Retina (tissue), 1 donor: Measurements from ENCODE around the gene COQ10B.
"Not testable (repeated sequence)": the region's sequence is repeated elsewhere in the genome, so short reads cannot be mapped to it uniquely, and the experiment has no call there.

Source experiments
- DNase-seq: peaks from one replicate; pipeline ENCODE4 v3.0.0-alpha.2; 2016

The COQ10B gene

DNA sequence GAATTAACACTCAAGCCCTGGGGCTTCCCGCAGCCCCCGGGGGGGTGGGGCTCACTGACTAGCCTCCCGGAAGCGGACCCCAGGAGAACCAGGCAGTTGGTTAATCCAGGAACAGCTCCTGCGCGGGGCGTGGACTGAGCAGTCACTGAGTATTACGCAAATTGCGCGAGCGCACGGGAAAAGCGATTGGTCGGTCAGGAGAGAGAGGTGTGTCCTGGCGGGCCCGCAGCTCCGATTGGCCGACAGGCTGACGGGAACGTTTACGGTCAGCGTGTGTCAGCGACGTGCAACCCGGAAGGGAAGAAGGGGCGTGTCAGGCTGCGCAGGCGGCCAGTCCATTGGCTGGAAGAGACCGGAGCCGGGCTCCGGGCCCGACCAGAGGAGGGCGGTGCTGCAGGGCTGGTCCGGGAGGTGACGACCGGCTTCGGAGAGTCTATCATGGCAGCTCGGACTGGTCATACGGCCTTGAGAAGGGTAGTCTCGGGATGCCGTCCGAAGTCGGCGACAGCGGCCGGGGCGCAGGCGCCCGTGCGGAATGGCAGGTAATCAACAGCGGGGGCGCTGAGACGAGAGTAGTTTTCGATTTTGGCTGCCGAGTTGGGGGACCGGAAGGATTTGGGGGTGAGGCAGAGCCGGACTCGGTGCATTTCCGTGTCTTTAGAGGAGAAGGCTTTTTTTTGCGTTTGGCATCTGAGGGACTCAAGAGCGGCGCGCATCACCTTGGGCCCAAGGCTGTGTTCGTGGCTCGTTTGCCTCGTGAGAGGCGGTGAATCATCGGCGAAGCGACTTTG is at the start of gene COQ10B:
Gene COQ10B (plus strand): TSS at position 430 of the 791 bp plus-strand sequence. CDS start 9 bp downstream, at position 439.
- peak; percentile 98 for DNase-seq

DNA sequence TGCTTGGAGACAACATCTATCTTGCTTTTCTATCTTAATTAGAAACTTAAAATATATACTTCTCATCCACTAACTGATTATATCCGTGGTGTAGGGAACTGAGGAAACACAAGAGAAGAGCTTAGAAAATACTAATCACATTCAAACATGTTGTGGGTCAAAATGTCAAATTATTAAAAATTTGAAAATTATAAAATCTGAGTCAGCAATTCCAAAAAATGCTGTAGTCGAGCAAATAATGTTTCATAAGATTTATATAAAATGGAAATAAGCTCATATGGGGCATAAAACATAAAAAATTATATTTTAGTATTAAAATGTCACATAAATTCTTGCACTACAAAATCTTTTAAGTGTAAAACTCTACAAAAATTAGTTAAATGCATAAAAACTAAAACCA is 47.8 kb upstream of the COQ10B start:
- no peak for DNase-seq

DNA sequence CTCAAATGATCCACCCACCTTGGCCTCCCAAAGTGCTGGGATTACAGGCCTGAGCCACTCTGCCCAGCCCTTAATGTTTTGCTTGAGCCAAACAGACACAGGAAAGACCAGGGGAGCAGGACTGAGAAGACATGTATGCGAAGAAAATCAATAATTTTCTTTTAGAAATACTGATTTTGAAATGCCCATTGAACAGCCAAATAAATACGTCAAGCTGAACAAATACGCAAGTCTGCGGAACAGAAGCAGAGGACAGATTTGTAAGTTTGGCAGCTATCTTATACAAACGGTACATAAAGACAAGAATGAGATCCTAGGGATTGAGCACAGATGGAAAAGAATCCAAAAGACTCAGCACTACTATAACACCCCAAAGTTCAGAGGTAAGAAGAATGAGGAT is 39.3 kb upstream of the COQ10B start:
- no peak for DNase-seq

DNA sequence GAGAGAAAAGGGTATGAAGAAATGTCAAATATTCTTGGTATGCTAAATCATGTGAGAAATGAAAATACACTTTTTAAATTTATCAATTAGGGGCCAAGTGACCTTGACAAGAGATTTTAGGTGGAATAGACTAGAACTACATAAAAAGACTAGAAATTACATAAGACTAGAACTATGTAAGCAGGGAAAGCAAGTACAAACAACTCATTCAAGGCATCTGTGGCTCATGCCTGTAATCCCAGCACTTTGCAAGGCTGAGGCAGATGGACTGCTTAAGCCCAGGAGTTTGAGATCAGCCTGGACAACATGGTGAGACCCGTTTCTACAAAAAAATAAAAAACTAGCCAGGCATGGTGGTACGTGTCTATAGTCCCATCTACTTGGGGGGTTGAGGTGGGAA is 38.8 kb upstream of the COQ10B start:
- no peak for DNase-seq

DNA sequence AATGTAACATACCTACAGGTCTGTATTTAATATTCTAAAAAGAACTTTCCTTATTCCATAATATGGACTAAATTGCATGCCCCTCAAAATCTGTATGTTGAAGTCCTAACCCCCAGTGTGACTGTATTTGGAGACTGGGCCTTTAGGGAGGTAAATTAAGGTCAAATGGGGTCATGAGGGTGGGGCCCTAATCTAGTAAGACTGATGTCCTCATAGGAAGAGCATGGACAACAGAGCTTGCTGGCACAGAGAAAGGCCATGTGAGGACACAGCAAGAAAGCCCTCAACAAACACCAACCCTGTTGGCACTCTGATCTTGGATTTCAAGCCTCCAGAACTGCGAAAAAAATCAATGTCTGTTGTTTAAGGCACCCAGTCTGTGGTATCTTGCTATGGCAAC is 37.1 kb upstream of the COQ10B start:
- DNase-seq, result no peak

DNA sequence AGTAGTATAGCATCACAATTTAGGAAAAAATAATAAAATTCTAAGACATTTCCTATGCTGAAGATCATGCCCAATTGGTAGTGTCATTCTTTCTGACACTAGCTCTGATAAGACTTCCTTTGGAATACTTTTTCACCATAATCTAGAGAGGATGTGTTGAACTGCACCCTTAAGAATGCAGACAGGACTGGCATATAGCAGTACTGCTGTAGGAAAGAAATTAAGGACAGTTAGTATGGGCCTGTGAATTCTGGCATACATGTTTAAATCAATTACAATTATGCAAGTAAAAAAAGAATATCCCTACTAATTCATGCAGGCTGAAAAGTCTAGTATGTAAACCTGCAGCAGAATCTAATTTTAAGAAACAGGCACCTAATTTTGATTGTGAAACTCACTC is 33.9 kb upstream of the COQ10B start:
- no peak for DNase-seq

DNA sequence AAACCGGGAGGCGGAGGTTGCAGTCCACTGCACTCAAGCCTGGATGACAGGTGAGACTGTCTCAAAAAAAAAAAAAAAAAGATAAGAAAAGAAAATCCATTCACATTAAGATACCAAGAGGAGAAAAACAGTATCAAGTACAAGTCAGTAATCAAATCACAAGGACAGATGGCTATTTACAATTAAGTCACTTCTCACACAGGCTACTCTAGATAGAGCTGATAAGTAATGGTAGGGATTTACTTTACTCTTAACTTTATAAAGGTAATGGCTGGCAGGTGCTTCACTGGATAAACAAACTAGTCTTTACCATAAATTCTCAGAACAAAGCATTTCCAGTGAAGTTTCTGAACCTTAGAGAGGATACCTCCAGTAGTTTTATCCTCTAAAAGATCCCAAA is 30.0 kb upstream of the COQ10B start:
- DNase-seq, result no peak

DNA sequence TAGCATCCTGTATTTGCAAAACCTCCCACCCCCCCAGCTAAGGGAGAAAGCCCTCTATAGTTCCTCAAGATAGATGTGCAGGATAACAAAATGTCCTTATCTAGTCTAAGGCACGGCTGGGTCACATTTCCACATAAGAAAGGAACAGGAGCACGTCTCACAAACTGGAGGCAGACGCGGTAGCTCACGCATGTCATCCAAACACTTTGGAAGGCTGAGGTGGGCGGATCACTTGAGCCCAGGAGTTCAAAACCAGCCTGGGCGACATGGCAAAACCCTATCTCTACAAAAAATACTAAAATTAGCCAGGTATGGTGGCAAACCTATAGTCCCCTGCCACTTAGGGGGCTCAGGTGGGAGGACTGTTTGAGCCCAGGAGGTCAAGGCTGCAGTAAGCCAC is 27.8 kb upstream of the COQ10B start:
- DNase-seq, result no peak

DNA sequence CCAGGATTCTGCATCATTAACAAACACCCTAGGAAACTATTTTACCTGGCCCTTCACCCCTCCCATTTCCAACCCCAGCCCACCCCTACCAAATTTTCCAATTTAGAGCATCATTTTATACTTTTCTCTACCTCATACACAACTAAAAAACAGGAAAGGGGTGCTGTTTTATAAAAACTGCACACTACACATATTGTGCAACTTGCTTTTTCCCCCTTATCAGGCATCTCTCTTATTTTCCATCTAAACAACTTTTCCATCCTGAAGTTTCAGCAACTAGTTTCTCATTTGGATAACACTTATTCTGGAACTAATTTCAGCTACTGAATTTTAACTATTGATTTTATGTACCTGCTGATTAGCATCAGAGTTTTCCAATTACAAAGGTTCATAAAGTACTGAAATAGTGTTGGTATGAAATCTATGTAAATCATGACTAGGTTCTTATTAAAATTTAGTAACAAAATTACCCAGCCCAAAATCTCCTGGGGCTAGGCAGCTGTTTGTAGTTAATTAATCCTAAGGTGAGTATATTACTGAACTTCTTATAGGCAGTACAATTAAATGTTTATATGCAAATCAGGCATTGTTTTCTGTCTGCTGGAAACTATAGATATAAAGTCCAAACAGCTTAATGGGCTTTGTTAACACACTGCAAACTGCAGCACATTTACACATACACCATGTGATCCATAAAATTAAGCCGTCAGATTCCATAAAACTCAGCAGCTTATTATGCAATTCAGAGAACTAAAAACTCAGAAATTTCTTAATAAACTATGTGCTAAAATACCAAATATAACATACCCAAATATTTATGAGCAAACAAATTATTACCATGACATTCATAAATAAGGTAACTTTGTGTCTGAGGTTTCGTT is 26.4 kb upstream of the COQ10B start:
- DNase-seq, result no peak

DNA sequence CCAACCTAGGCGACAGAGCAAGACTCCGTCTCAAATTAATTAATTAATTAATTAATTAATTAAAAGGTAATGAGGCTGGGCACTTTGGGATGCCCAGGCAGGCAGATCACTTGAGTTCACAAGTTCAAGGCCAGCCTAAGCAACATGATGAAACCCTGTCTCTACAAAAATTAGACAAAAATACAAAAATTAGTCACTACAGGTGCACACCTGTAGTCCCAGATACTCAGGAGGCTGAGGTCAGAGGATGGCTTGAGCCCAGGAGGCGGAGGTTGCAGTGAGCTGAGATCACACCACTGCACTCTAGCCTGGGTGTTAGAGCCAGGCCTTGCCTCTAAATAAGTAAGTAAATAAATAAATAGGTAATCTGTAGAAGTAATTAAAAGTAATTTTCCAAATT is 25.4 kb upstream of the COQ10B start:
- DNase-seq, result no peak

DNA sequence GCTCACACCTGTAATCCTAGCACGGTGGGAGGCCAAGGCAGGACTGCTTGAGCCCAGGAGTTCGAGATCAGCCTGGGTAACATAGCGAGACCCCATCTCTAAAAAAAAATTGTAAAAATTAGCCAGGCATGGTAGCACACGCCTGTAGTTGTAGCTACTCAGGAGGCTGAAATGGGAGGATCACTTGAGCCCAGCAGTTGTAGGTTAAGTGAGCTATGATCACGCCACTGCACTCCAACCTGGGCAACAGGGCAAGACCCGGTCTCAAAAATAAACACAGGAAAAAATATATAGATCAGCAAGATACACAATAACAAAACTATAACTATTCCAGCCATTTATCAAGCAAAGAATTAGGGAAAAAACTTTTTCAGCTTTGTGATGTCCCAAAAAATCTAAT is 21.5 kb upstream of the COQ10B start:
- no peak for DNase-seq

DNA sequence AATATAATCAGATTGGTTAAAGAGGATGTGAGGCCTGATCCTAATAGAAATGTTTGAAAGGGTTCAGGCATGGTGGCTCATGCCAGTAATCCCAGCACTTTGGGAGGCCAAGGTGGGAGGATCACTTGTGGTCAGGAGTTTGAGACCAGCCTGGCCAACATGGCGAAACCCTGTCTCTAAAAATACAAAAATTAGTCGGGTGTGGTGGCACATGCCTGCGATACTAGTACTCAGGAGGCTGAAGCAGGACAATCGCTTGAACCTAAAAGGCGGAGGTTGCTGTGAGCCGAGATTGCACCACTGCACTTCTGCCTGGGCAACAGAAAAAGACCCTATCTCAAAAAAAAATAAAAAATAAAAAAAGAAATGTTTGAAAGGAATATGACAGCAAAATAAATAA is 20.8 kb upstream of the COQ10B start:
- not testable (repeated sequence) for DNase-seq

DNA sequence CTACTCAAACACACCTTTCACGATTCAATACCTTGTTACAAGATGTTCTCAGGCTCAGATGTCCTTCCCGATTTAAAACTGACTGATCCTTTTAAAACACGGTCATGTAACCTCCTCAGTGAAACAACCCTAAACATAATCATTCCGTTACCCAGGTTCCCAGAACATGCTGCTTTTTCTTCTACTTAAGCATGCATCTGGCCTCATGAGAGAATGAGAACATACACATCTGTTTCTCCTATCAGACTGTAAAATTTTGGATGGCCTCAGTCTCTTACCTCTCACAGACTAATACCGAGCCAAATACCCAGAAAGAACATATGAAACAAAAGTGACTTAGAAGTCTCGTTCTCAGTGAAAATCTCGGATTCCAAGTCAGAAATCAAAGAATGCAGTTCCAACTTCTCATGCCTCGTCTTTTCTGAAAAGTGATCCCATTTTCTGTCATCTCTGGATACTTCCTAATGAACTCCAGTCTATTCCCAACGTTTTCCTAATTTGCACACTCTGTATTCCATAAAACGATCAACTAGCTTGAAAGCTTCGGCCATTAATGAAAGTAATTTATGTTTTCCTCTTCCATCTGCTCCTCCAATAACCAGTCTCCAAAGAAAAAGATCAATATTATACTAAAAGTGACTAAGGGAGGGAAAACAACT is 19.4 kb upstream of the COQ10B start:
- DNase-seq, result peak; percentile 4

DNA sequence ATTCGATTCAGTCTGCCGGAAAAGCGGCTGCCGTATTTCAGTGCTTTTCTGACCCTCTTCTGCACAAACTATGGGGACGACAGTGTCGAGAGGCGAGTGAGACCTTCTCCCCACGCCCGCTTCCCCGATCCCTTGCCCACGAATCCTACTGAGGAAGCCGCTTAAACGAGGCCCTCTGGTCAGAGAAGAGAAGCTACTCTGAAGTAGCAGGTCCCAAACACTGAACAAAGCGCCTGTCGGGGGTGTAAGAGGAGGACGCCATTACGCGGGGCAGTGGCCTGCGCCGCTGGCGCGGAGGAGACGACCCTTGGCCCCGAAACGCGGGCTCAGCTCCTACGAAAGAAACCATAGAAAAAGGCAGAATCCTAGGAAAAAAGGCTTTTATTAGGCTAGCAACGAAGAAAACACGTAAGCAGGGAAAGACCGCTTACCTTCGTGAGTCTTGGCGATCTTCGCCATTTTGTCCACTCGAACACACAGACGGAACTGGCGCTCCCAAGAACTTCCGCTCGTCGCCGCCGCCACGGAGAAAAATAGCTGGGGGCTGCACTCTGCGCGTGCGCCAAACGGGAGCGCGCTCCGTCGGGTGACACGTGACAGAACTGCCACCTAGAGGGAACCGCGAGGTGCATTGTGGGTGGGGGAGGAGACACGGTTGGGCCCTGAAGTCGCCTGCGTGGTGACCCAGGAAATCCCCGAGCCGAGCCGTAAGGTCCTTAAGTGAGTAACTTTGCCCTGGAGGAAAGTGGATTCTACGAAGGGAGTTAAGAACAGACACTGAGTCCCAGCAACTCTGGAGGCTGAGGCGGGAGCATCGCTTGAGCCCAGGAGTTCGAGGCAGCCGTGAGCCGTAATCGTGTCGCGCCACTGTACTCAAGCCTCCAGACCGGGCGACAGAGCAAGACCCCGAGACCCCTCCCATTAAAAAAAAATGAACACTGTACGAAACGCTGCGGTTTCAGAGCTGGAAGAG is 18.5 kb upstream of the COQ10B start, which contains the start of gene SF3B1:
Gene SF3B1 (minus strand): TSS at position 488 of the 973 bp plus-strand sequence. CDS start 29 bp downstream, at position 459.
- peak; percentile 98 for DNase-seq

DNA sequence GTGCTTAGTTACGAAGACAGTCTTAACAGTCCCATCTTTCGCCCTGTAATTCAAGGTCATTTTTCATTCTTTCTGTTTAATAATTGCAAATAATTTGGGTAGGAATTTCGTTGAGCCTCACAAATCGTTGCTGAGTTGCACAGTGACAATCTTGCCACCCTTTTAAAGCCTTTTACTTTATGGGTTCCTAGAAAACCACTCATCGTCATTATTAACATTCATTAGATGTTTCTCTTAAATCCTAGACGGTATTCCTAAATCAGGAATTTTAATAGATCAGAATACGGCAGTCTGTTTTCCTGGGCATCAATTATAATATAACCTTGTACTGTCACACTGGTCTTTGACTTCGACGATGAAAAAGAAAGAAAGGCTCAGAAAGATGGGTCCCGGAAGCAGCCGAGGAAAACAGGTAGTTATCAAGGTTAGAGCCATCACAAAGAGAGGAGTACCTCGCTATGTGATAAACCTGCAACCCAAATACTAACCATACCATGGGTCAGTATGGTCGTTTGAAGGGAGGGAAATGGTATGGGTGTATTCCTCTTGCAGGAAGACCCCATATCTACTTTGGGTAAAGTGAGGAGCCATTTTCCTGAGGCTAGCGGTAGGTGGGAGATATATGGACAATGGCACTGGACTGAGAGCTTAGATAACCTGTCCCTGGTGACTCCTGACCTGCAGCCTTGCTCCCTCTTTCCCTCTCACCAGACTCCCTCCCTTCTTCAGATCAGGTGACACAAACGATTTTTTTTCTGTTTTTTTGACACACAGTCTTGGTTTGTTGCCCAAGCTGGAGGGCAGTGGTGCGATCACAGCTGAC is 17.5 kb upstream of the COQ10B start:
- no peak for DNase-seq

DNA sequence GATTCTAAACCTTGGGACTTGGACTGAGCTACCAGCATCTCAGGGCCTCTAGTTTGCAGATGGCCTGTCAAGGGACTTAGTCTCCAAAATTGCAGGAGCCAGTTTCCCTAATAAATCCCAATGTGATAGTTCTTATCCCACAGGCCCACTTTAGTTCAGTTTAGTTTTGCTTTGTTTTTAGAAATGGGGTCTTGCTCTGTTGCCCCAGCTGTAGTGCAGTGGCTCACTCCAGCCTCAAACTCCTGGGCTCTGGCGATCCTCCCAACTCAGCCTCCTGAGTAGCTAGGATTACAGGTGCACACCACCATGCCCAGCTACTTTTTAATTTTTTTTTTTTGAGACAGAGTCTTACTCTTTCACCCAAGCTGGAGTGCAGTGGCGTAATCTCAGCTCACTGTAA is 16.0 kb upstream of the COQ10B start:
- DNase-seq, result no peak

DNA sequence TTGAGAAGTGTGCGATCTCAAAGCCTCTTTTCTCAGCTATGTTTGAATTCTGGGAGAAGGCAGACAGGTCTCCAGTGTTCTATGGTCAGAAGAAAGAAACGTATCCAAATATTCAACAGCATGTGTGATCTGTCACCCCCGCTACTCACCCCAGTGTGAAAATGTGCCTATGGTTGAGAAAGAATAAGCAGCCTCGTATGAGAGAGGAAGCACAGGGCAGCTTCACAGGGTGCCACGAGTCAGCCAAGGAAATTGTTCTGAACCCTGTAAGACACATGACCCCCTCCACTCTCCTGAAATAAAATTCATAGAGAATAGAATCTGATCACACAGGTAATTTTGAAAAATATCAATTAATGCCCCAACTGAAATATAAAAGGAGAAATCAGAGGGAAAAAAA is 10.5 kb upstream of the COQ10B start:
- DNase-seq, result no peak

DNA sequence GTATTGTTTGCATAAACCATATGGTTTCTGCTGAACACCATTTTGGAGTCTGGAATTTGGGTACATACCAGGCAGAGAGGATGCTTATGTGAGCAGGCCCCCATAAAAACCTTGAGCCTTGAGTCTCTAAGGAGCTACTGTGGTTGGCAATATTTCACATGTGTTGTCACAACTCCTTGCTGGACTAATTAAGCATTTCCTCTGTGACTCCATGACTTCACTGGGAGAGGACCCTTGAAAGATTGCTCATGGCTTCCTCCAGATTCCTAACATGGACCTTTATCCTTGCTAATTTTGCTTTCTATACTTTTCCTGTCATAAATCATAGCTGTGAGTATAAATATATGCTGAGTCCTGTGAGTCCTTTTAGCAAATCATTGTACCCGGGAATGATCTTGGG is 7.6 kb upstream of the COQ10B start:
- no peak for DNase-seq

DNA sequence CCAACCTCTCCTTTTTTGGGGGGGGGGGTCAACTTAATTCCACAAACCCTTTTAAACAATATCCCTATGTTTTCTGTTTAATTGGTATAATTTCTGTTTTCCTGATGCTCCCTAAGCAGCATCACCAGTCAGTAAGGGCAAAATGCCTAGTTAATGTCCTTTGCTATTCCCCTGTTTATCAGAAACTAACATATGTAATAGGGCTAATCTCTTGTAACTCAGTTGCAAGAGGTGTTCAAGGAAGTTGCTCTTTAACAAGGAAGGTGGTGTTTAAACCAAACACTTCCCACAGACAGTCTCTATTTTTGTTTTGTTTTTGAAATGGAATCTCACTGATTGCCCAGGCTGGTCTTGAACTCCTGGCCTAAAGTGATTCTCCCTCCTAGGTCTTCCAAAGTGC is 6.5 kb upstream of the COQ10B start:
- DNase-seq, result no peak

DNA sequence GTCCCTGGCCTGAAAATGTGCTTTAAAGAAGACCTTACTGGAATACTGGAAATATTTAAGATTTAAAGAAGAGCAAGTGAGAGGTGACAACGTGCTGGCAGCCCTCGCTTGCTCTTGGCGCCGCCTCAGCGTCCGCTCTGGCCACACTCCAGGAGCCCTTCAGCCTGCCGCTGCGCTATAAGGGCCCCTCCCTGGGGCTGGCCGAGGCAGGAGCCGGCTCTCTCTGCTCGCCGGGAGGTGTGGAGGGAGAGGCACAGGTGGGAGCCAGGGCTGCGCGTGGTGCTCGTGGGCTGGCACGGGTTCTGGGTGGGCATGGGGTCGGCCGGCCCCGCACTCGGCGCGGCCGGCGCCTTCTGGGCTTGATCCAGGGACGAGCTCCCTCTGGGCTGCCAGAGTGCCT is 2.9 kb upstream of the COQ10B start:
- no peak for DNase-seq

DNA sequence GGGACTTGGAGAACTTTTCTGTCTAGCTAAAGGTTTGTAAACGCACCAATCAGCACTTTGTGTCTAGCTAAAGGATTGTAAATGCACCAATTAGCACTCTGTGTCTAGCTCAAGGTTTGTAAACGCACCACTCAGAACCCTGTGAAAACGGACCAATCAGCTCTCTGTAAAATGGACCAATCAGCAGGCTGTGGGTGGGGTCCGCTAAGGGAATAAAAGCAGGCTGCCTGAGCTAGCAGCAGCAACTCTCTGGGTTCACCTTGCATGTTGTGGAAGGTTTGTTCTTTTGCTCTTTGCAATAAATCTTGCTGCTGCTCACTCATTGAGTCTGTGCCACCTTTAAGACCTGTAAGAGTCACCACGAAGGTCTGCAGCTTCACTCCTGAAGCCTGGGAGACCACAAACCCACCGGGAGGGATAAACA is 2.4 kb upstream of the COQ10B start:
- DNase-seq, result not testable (repeated sequence)
